GM18858 (cell line): ENCODE data around the gene CDRT4.

ENCODE experiments used
- ATAC-seq: cut with Tn5 transposase; IDR thresholded peaks from one replicate; pipeline ENCODE4 v1.9.1; 2021; ENCODE audit not compliant: unreplicated experiment

CDRT4 gene

DNA sequence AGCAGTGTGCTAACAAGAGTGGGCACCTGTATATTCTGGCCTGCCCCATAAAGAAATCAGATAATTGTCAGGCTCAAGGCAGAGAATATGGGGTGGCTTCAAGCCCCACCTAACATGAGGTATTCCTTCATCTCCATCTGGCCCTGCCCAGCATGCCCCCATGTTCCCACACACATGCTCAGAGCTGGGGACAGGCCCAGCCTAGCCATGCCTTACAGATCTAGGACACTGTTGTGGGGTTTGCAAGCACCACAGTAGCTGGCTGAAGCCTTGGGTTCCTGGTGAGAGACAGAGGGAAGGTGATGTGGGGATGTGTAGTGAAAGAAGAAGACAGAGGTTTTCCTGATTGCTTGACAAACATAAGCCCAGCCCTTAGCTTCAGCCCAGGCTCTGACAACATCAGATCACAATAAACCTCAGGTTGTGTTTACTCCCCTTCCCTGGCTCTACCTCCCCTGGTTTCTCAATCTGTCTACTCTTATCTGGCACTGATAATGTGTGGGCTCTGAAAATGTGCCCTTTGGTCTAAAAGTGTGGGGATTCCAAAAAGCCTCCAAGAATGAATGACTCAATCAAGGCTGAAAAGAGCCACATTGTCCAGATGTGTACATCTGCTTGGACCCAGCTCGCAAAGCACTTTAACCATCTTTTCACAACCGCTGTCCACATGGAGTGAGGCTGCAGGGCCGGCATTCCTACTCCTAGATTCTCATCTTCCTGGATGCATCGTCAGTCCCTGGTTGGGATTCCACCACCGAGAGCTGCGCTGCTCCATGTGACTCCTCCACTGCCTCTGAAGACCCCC, 34.4 kb downstream of the CDRT4 start:
- ATAC-seq = no peak

DNA sequence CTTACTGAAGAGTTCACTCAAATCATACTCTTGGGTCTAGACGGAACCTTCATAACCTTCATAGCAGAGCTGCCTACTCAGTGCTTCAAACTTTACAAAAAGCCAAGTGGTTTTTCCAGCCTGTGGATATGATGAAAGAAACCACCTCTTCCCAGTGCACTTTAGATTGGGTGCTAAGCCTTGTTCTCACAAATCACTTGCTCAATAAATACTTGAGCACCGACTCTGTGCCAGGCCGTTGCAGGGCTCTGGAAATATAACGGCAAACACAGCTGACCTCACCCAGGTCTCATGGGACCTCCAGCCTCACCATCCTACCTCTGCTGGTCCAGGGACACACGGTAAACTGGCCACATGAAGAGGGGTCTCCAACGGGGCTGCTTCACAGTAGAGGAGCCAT, 35.7 kb downstream of the CDRT4 start:
- no peak for ATAC-seq

DNA sequence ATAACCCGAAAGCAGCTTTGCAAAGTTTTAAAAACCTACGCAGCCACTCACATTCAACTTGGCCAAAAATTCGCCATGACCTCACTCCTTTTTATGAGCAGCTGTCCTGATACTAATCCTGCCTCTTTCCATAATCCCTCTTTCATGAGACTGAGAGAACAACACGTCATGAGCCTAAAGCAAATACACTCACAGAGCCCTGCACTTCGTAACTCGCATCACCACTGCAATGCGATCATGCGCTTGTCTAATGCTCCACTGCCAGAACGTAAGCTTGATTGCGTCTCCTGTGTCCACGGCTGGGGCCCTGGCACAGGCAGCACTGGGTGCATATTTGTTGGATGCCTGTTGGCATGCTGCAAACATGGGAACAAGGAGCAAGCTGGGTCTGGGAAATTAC, 36.2 kb downstream of the CDRT4 start:
- no peak for ATAC-seq

DNA sequence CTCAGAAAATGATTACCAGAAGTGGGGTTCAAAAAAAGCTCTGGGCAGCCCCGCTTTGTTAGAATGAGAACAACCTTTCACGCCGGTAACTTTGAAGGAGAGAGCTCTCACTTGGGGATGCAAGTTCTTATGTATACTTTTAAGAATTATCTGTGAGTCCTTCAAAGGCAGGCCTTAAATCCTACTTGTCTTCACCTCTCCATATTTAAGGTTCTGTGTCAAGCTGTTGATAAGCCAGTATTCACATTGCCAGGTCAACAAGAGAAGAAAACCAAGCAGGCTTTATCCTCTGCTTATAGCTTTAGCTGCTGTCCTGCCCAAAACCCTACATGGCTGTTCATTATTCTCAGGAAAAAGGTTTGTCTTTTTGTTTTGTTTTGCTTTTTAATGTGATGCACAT, 42.9 kb downstream of the CDRT4 start:
- ATAC-seq = no peak

DNA sequence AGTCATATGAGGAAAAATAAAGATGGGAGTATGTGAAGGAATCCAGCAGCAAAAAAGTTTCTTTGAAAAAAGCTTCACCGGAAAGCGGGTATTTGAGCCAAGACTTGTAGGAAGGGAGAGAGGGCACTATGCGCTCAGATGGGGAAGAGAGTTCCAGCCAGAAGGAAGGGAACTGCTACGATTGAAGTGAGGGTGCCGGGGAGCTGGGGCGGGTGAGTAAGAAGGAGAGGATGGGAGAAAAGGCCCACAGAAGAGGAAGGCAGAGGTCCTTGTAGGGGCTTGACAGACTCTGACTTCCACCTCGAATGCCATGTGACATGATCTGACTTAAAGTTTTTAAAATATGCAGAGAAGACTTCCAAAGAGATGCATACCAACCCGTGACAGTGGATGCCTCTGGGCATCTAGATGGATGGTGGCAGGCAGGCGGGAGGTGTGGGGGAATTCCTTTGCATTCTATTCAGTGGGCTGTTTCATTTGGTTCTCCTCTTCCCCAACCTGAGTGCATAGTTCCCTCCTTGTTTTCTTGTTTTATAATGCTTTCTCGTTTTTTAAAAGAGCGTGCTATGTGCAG, 44.9 kb downstream of the CDRT4 start:
- ATAC-seq = no peak

DNA sequence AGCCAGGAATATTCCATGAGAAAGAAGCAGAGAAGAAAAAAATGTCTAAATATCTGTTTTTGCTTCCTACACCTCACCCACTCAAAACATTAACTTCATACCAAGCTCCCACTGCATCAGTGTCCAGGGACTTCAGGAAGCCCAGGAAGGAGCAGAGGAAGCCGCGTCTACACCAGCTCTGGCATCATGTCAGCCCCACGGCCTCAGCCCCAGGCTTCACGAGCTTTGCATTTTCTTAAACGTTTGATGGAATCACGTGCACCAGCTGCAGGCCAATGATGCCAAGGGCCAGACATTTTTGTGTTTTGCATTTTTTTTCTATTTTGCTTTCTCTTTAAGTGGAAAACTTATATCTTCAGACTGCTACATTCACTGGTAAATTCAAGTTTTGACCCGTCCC, 48.6 kb downstream of the CDRT4 start:
- ATAC-seq = no peak

DNA sequence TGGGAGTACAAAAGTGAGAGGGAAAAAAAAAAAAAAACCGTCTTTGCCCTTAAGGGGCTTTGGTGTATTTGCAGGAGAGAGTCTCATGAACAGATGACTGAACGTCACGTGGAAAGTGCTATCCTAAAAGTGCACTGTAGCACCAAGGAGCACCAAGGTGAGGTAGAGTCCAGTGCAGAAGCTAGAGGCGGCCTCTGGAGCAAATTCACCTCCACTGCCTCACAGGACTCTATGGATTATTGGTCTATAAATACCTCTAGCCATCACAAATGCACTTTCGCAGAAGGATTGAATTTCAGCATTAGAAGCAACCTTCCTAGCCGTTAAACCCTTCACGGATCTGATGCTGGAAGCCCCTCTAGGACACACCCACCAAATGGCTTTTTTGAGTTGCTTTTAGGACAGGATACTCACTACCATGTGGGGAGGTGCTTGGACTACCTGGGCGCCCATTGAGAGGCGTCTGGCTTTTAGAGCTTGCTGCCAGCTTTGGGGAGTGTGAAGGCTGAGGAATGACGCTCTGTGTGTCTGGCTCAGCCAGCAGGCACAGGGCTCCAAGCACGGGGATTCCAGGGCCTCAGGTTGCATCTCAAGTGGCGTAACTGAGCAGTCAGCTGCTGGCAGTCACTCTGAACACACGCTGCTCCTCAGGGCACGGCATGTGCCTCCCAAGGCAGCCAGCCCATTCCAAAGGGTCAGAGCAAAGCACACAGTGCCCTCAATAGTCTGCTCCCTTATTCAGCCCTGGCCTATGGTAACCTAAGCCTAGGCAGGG, 52.7 kb downstream of the CDRT4 start:
- ATAC-seq = no peak

DNA sequence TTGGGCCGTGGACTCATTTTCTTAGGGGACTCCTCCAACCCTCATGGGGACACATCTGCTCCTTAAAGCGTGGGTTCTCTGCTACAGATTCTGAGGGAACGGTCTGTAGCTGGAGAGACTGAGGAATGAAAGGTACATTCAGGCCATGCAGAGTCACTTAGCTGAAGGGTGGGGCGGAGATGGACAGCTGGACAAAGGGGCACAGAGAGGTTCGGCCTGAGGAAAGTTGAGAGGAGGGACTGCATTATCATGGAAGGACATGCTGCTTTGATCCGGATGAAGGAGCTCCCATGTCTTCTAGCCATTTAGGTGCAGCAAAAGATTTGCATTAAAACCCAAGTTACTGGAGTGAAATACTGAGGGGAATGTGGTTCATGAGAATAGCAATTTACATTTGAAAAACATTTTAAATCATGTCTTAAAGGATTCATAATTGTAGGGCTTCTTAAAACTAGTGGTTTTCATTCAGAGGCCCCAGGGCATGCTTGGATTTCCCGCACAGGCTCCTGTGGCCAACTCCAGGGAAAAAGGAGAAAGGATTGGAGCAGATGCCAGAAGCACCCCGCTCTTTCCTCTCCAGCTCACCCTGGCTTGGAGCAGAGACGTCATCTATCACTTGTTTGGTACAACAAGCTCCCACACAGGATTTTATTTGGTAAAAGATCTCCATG, 54.2 kb downstream of the CDRT4 start:
- ATAC-seq = no peak

DNA sequence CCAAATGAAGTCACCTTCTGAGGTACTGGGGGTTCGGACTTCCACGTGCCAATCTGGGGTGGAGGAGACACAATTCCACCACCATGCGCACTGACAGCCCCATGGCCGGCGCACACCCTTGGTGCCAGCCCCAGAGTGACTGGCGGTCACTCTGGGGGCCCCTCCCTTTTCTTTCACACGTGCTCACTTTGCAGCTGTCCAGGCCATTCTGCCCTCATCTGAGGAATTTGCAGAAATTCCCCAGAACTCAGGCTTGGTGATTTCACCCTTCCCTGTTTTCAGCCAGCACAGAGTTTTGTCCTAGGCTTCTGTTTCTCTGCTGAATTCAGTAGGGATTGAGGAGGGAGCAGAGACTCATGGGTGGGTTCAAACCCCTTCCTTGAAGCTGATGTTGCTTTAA, 54.8 kb downstream of the CDRT4 start:
- ATAC-seq = no peak

DNA sequence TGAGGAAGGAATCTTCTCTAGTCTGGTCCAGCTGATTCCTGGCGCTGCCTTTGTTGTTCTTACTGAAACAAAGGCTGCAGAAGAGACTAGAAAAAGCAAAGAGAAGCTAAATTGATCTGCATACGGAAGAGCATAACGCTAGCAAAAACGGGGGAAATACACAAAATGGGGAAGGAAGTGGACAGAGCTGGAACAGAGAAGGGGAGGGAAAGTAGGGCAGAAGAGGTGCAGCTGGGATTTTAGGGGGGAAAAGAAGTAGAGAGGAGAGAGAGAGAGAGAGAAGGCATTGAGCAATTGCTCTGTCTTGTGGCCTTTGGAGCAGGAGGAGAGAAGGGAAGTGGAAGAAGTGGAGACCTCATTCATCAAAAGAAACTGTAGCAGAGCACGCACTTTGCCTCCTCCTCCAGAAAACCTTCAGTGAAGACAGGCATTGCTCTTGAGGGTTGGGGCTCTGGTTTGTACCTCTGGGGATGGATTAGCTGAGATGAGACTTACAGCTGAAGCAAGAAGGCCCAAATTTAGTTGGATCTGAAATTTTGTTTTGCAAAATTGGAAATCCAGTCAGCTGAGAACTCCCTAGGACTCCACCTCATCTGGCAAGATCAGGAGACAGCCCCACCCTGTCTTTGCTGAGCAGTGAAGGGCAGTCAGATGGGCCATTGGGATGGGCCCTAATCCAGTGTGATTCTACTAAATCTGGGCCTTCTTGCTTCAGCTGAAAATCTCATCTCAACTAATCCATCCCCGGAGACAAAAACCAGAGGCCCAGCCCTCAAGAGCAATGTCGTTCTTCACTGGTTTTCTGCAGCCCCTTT, 55.8 kb downstream of the CDRT4 start:
- no peak for ATAC-seq

DNA sequence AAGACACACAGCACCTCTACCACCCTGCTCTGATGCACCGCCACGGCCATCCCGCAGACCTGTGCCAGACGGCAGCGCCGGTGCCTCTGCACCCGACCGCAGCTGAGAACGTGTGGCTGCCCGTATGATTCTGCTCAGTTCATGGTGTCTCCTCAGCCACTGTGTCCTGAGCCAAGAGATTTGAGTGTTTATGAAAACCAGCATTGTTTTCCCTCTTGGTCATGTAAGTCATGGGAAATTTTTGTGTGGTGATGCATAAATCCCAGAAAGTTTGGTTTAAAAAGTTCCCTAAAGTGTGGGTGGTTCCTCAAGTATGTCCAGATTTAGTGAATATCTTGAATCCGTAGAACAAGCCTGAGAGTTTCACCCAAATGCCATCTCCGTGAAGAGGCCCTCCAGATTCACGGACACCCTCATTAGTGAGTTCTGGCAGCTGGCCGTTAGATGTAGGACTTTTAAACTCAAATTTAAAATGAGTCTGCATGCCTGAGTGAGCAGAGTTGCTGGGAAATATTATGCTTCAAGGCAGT, 57.6 kb downstream of the CDRT4 start:
- ATAC-seq = no peak

DNA sequence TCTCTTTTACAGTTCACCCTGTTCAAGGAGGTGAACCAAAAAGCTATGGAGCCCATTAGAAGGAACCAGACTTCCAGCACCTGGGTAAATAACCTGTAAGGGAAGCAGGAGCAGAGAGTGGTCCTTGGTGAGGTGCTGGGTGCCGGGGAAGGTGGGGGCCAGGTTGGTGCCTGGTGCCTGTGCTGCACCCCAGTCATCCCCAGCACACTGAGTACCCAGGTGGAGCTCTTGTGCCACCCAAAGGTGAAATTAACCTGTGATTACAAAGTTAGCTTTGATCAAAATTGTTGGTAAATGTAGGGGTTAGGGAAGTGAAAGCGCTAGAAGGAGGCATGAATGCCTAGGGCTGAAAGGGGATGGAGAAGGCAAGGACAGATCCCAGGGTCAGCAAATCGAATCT, 58.6 kb downstream of the CDRT4 start:
- no peak for ATAC-seq

DNA sequence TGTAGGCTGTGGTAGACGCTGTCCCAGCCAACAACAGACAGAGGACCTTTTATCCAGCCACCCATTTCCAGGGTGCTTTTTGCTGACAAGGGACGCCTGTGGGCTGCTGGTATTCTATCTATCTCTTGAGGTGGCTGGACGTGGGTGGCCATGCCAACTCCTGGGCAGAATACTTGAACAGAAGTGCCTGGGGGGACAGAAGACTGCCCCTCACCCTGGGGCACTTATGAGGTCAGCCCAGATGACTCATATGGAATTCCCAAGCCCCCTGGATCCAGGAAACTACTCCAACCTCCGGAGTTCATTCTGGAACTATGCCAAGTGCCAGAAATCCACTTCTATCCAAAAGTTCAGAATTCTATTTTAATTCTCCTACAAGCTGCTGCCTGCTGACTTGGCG, 61.3 kb downstream of the CDRT4 start:
- ATAC-seq = no peak

DNA sequence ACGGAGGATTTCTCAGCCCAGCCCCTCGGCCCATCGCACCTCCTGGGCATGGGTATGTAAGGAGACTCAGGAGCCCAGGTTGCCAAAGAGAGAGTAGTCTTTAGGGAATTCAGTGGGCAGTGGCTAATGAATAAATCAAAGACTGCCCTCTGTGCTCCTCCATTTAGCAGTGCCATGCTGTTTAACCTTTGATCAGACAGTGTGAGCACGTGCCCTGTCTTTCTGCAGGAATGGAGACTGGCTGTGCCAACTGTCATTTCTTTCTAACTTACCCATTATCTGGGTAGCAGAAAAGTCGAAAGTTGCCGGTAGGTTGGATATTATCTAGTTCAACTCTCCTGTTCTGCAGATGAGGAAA, 62.4 kb downstream of the CDRT4 start:
- ATAC-seq = no peak

DNA sequence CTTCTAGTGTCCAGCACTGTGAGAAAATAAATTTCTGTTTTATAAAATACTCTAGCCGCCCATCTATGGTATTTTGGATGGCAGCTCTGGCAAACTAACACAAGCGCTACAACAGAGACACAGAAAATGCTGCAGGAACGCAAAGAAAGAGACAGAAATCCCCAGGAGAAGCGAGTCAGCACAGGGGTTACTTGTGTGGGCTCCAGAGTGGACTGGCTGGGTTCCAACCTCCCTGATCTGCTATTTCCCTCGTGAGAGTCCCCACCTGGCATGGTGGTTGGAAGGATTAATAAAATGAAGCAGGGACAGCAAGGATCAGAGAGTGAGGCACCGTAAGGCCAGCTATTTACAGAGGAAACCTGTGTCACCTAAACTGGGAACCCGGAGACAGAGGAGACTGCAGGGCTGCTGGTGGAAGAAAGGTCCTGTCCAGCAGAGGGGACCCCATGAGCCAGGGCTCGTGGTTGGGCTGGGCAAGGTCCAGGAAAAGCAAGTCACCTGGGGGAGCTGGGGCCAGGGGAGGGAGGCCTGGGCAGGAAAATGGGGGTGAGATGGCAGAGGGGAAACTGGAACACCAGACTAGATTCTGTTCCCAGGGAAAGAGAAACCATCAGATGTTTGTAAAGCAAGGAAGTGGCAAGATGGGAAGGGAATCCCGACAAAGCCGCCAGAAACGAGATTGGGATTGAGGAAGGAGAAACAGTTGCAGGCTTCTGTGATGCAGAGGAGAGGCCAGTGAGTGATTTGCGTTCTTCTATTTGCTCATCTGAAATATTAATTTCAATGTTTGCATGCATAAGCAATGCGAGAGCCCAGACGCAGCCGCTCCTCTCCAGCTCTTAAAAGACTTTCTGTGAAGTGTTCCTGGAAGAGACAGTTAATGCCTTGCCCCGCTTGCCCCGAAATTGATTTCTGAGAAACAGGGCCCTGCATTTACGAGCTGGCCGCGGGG, 63.0 kb downstream of the CDRT4 start:
- ATAC-seq = no peak

DNA sequence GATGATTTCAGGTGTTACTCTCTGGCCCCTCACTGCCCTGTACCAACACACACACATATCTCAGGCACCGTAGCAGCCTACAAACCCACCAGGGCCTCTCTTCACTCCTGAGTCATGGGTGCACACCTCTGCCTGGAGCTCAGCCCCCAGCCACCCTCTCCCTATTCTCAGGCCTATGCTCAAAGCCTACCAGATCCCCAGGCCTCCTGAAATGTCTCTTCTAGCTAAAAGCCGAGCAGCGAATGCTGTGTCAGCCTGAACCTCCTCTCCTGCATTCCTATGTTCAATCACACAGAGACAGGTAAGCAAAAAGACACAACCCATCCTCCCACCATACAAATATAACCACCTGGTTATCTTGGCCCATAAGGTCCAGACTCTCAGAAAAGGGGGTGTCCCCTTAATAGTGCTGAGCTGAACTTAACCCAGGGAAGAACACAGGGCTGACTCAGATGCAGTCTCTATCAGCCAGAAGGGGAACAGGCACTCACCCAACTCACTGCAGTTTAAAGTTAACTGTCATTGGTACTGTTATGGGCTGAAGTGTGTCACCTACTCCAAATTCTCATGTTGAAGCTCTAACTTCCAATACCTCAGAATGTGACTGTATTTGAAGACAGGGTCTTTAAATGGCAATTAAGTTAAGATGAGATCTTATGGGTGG, 64.0 kb downstream of the CDRT4 start:
- no peak for ATAC-seq

DNA sequence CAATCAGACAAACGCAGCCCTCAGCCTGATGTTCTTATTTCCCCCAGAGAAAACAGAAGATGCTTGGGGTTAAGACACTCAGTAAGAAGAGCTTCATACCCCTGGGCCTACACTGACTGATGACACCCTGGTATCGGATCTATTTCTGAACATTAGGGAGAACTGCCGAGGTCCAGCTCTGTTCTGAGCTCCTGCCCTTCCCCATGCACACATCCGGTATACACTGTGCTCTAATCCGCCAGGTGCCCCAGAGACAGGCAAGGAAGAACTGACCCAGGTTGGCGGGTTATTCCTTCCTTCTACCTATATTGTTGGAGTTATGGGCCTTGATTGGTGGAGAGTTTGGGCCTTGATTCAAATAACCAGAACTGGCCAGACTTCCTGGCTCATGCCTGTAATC, 68.0 kb downstream of the CDRT4 start:
- ATAC-seq = no peak

DNA sequence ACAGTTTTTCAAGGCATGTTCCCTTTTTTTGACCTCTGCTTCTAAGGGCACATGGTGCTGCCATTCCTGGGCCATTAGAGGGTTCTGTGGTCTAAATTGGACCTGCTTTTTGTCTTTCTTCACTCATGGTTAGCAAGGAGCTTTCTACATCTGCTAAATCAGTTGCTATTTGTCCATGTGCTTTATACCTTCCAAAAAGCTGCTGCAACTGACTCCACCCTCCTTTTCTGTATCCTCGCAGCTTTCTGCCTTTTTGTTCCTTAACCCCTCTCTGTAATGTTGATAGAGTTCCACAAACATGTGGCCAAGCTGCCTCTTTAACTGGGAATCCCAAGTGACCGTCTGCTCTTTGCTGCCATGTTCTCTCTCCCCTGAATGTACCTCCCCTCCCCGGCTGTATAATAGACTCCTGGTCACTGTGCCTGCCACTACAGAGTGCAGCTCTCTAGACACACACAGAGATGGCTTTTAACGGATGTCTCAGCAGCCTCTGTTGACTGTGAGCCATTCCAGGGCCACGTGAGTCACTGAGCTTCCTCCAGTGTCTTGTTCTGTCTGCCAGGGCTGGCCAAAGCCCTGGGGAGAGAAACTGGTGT, 68.6 kb downstream of the CDRT4 start:
- no peak for ATAC-seq

DNA sequence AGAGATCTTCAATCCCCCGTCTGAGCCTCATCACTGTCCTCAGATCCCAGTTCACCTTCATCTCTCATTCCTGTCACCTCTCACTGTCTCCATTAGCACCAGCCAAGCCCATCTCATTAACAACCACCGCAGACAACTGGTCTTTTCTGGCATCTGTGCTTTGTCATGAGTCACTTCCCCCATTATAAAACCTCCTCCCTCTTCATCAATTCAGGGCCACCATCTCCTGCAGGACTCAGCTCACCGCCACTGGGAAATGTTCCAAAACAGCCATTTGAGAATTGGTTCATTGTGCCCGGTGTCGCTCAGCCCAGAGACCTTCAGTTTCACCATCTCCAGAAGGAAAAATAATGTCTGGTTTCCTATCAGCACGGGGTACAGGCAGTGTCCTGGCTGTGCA, 69.1 kb downstream of the CDRT4 start:
- ATAC-seq = no peak
